Measurements from ENCODE around the gene ANKRD44.
A peak's percentile ranks its signal among the peaks of the same experiment; 100 is the strongest.

Gene ANKRD44

DNA sequence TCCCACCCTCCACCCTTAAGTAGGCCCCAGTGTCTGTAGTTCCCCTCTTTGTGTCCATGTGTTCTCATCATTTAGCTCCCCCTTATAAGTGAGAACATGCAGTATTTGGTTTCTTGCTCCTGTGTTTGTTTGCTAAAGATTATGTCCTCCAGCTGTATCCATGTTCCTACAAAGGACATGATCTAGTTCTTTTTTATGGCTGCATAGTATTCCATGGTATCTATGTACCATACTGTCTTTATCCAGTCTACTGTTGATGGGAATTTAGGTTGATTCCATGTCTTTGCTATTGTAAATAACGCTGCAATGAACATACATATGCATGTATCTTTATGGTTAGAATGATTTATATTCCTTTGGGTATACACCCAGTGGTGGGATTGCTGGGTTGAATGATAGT is 233.9 kb downstream of the ANKRD44 start:
- TF ChIP-seq, protein P1, sequence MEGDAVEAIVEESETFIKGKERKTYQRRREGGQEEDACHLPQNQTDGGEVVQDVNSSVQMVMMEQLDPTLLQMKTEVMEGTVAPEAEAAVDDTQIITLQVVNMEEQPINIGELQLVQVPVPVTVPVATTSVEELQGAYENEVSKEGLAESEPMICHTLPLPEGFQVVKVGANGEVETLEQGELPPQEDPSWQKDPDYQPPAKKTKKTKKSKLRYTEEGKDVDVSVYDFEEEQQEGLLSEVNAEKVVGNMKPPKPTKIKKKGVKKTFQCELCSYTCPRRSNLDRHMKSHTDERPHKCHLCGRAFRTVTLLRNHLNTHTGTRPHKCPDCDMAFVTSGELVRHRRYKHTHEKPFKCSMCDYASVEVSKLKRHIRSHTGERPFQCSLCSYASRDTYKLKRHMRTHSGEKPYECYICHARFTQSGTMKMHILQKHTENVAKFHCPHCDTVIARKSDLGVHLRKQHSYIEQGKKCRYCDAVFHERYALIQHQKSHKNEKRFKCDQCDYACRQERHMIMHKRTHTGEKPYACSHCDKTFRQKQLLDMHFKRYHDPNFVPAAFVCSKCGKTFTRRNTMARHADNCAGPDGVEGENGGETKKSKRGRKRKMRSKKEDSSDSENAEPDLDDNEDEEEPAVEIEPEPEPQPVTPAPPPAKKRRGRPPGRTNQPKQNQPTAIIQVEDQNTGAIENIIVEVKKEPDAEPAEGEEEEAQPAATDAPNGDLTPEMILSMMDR (IDR thresholded peaks at IDR 0.05; ENCODE audit: low read depth, low read length) = no peak
- no peak overlapping the region for H3K4me3 ChIP-seq (ENCODE audit: low read depth, low read length)

DNA sequence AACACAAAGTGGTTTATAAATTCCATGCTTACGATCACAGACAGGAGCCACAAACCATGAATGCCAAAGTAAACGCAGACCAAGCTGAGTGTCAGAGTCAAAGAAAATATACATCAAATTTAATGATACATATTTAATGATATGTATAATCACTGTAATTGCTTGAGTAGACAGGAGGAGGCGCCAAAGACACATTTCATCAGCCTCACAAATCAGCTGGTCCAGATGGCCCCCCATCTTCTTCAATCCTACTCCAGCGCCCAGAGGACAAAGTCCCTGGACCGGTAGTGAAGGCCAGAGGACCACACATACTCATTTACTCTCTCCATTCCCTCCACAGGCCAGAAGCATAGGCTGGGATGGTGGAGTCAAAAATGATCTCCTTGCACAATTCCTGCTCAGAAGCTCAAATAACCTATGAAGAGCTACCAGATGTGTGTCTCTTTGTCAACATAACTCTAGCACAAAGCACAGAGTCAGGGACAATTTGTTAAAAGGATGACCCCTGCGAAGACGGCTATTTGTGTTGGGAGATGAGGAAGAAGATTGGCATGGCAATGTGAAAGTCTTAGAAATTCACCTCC is 234.7 kb downstream of the ANKRD44 start:
- H3K4me3 ChIP-seq (ENCODE audit: low read depth, low read length) = no peak overlapping the region
- TF ChIP-seq, protein P1 (IDR thresholded peaks at IDR 0.05; ENCODE audit: low read depth, low read length) = peak; percentile 39

DNA sequence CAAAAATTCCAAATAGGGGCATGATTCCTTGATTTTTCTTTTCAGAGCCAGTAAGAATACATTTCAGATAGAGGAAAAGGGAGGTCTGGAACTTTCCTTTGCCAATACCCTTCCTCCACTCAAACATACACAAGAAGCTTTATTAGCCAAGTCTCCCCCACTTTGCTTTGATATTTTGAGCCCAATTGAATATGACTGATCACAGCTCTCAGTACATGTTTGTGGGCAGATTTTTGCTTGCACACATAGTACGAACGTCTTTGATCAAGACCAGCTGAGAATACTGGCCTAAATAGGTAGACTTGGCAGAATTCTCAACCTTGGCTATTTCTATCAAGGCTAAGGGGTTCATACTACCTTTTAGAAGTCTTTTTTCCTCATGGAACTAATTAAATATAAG is 235.3 kb downstream of the ANKRD44 start:
- TF ChIP-seq, protein P1 (IDR thresholded peaks at IDR 0.05; ENCODE audit: low read depth, low read length) = no peak

DNA sequence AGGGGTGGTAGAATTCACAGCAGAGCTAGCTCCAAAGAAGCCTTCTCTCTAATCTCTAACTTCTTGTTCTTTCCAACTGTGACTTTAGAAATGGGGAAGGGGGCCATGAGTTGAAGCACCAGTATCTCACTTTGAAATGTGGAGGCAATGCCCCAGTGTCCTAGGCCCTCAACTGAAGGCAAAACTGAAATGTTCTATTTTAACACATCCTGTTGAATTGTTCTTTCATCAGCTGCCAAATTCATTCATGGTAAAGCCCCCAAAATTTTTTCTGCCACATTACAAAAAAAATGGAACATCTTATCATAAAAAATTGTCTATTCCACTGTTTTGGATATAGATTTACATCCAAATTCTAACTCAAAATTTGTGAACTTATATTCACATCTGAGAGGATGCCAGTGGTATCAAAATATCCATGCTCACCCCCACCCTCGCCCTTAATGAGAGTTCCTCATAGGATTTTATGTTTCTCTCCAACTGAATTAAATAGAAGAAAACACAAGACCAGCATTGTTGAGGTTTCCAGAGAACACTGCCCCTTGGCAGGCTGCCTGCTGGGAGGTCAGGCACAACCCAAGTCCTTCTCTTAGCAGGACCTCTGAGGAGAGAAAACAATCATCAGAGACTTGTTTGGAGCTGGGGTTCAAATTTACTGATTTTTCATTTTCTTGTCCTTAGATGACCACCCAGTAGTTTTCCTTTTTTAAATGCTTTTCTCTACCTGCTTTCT is 236.7 kb downstream of the ANKRD44 start:
- no peak overlapping the region for H3K4me3 ChIP-seq (ENCODE audit: low read depth, low read length)
- TF ChIP-seq, protein P1 (IDR thresholded peaks at IDR 0.05; ENCODE audit: low read depth, low read length) = no peak

More for the DNA sequence above, 235.3 kb downstream of the ANKRD44 start:
- H3K4me3 ChIP-seq (ENCODE audit: low read depth, low read length) = no peak overlapping the region

DNA sequence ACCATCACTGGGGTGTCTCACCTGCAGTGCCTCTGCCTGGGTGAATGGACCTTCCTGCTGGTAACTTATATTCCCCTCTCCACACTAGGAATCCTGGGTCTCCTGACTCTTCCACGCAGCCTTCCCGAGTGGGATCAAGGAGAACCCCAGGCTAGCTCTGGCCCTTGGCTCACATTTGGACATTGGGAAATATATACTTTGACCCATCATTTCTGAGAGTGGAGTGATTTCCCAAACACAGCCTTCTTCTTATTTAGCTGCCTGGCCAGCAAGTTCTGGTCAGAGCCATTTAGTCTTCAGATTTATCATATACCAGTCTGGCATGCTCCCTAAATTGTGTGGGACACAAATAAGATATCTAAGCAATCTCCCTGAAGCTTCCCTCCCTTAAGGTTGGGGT is 237.3 kb downstream of the ANKRD44 start:
- H3K4me3 ChIP-seq (ENCODE audit: low read depth, low read length) = no peak overlapping the region
- TF ChIP-seq, protein P1 (IDR thresholded peaks at IDR 0.05; ENCODE audit: low read depth, low read length) = no peak

DNA sequence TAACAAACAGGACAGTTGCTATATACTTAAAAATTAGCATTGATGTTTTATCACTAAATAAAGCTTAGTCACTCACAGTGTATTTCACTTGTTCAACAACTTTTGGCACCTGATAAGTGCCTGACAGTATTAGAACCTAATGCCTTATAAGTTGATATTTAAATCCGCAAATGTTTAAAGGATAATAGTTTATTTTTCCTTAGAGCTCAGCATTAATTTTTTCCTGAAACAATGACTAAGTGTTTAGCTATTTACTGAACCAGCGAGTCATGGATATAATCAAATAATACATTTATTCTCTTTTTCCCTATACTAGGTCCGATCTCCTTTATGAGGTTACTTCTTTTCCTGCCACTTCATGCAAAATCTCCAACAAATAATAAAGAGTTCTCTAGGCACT is 238.0 kb downstream of the ANKRD44 start:
- TF ChIP-seq, protein P1 (IDR thresholded peaks at IDR 0.05; ENCODE audit: low read depth, low read length) = no peak
- no peak overlapping the region for H3K4me3 ChIP-seq (ENCODE audit: low read depth, low read length)

DNA sequence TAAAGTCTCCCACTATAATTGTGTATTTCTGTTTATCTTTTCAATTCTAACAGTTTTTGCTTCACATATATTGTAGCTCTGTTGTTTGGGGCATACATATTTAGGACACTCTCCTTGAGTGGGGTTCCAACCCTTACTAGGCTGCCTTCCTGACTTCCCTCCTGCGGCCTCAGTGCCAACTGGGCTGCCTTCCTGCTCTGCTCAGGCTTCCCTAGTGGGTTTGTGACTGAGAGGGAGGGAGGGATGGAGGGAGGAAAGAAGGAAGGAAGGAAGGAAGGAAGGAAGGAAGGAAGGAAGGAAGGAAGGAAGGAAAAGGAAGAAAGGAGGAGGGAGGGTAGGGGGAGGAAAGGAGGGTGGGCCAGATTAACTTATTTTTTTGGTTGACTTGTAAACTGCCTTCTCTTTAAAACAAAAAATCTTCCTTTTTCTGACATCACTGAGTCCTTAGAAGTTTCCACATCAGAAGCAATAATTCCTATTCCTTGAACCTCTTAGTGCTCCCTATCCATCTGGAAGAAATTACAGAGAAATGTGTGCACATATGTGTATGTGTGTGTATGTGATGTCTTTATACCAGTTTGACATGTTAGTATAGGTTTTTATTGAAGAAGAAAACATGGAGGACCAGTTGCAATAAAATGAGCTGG is 238.7 kb downstream of the ANKRD44 start:
- no peak overlapping the region for H3K4me3 ChIP-seq (ENCODE audit: low read depth, low read length)
- TF ChIP-seq, protein P1 (IDR thresholded peaks at IDR 0.05; ENCODE audit: low read depth, low read length) = no peak
